GM03348 (cell line): Measurements from ENCODE around the gene FAM13A.
A peak's percentile ranks its signal among the peaks of the same experiment; 100 is the strongest.
"Not testable (repeated sequence)": the region's sequence is repeated elsewhere in the genome, so short reads cannot be mapped to it uniquely, and the experiment has no call there.

Source experiments
- DNase-seq: peaks from one replicate; pipeline ENCODE4 v3.0.0; 2012; ENCODE audit warnings: low spot score

FAM13A gene

GRCh38 chr4:88999392-88999930 lies 57.5 kb downstream of the FAM13A start:
- DNase-seq, result no peak

GRCh38 chr4:88998891-88999290 lies 58.1 kb downstream of the FAM13A start:
- DNase-seq, result no peak

- DNase-seq, result no peak
Observed at GRCh38 chr4:88998001-88998400, 59.0 kb downstream of the FAM13A start.

- no peak for DNase-seq
Observed at GRCh38 chr4:88995874-88996273, 61.1 kb downstream of the FAM13A start.

GRCh38 chr4:88995257-88995656 lies 61.7 kb downstream of the FAM13A start:
- DNase-seq, result not testable (repeated sequence)

- DNase-seq, result no peak
Observed at GRCh38 chr4:88993246-88993645, 63.7 kb downstream of the FAM13A start.

- peak; percentile 5 for DNase-seq
Observed at GRCh38 chr4:88991746-88992145, 65.2 kb downstream of the FAM13A start.

- DNase-seq, result peak; percentile 15
Observed at GRCh38 chr4:88989990-88990389, 67.0 kb downstream of the FAM13A start.

- DNase-seq, result peak; percentile 33
Observed at GRCh38 chr4:88985088-88985773, 71.8 kb downstream of the FAM13A start.

- DNase-seq, result no peak
Observed at GRCh38 chr4:88982757-88983156, 74.2 kb downstream of the FAM13A start.

- no peak for DNase-seq
Observed at GRCh38 chr4:88981993-88982392, 75.0 kb downstream of the FAM13A start.

GRCh38 chr4:88981556-88981955 lies 75.4 kb downstream of the FAM13A start:
- no peak for DNase-seq

GRCh38 chr4:88979276-88979675 lies 77.7 kb downstream of the FAM13A start:
- DNase-seq, result no peak

- DNase-seq, result no peak
Observed at GRCh38 chr4:88976775-88977035, 80.3 kb downstream of the FAM13A start.

GRCh38 chr4:88975958-88976774 lies 80.8 kb downstream of the FAM13A start:
- no peak for DNase-seq

GRCh38 chr4:88971536-88971935 lies 85.4 kb downstream of the FAM13A start:
- no peak for DNase-seq

- DNase-seq, result no peak
Observed at GRCh38 chr4:88969746-88970145, 87.2 kb downstream of the FAM13A start.

- no peak for DNase-seq
Observed at GRCh38 chr4:88969271-88969670, 87.7 kb downstream of the FAM13A start.

- no peak for DNase-seq
Observed at GRCh38 chr4:88967883-88968331, 89.1 kb downstream of the FAM13A start.

- no peak for DNase-seq
Observed at GRCh38 chr4:88965053-88965452, 91.9 kb downstream of the FAM13A start.

- DNase-seq, result peak; percentile 20
Observed at GRCh38 chr4:88964450-88964849, 92.5 kb downstream of the FAM13A start.

GRCh38 chr4:88963817-88964216 lies 93.2 kb downstream of the FAM13A start:
- DNase-seq, result peak; percentile 10

GRCh38 chr4:88962396-88962795 lies 94.6 kb downstream of the FAM13A start:
- DNase-seq, result no peak
